Peyer's patch (tissue), 4 donors: ENCODE measurements around the gene NIN. TPM values are rescaled to one million over a fixed set of nuclear protein-coding genes. Genes with fewer than 3 reads are reported as not detected.

Experiments
- DNase-seq, 3 donors: peaks; one replicate each; pipeline ENCODE4 v3.0.0-alpha.2; 2017 to 2019
- H3K27ac ChIP-seq, 4 donors: fragments of 200-600 bp; sonication (generic); one replicate each; pipeline ENCODE4 v1.5.1; 2016 to 2019
- H3K27me3 ChIP-seq, 2 donors: fragments of 200-600 bp; sonication (generic); one replicate each; pipeline ENCODE4 v1.5.1; 2019
- H3K36me3 ChIP-seq, 3 donors: fragments of 200-600 bp; sonication (generic); one replicate each; pipeline ENCODE4 v1.5.1; 2016 to 2019
- H3K4me1 ChIP-seq, 4 donors: fragments of 200-600 bp; sonication (generic); one replicate each; pipeline ENCODE4 v1.5.1; 2016 to 2019
- H3K4me3 ChIP-seq, 4 donors: fragments of 200-600 bp; sonication (generic); 1 replicate in 3 of 4; 2 replicates in 1 of 4; pipeline ENCODE4 v1.5.1; 2016 to 2019; ENCODE audit warnings: mild to moderate bottlenecking in 1 of 4
- H3K9me3 ChIP-seq, 4 donors: fragments of 200-600 bp; sonication (generic); one replicate each; pipeline ENCODE4 v1.5.1; 2016 to 2019; ENCODE audit warnings: mild to moderate bottlenecking in 1 of 4
- POLR2A ChIP-seq, 2 donors: fragments of 450-650 bp; IDR thresholded peaks; one replicate each; pipeline ENCODE4 v1.5.1; 2017; ENCODE audit warnings: antibody characterized with exemption in 2 of 2, mild to moderate bottlenecking in 2 of 2, moderate library complexity in 2 of 2
- total RNA-seq, 4 donors: library from RNA; depleted of rRNA; stranded (reverse); fragments of >200 nt; gene quantifications; one replicate each; pipeline ENCODE4 v1.1.0, GENCODE V29; 2016
- TF ChIP-seq, protein P1 (sequence below), 6 experiments: fragments of 450-650 bp in 4 of 6; fragments of 200-600 bp in 2 of 6; sonication (generic) in 1 of 6; IDR thresholded peaks; one replicate each; pipeline ENCODE4 v1.5.1; 2017 to 2019; ENCODE audit warnings: antibody characterized with exemption in 6 of 6, mild to moderate bottlenecking in 3 of 6, moderate library complexity in 1 of 6

The NIN gene
- total RNA-seq, 4 donors from 2014 or later = 13.8 to 151 (median 21.5) TPM

DNA sequence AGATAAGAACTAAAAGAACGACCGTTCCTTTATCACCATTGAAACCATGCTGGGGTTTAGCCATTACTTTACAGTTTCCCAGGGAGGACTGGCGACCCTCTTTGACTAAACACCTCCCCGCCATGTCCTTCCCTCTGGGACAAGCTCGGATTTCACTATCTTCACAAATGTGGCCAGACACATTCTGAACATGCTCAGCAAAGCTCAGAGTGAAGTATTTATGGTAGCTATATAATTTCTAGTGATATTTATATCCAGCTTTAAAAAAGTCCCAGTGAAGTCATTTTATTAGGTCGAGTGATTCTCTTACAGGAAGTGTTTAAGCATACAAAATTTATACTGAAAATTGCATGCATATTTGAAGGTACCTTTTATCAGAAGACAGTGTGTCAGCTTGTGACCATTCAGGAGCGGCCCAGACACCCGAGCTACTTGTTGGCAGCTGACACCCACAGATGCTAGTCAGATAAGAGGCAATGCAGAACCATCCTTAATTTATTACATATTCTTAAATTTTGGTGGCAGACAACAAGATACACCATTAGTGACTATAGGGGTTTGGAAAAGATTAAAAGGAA is 36.8 kb downstream of the NIN start:
- Histone ChIP-seq H3K4me1 (peaks cover 0 to 4% (median 0%) of the 10 kb centered on the region in 4 donors), H3K9me3 (no peaks in the 10 kb centered on the region), H3K27me3 (no peaks in the 10 kb centered on the region), H3K4me3 (no peak overlapping the region), H3K27ac (no peak overlapping the region), H3K36me3 (peaks cover 0 to 9% (median 0%) of the 10 kb centered on the region in 3 donors)
- TF ChIP-seq, protein P1, sequence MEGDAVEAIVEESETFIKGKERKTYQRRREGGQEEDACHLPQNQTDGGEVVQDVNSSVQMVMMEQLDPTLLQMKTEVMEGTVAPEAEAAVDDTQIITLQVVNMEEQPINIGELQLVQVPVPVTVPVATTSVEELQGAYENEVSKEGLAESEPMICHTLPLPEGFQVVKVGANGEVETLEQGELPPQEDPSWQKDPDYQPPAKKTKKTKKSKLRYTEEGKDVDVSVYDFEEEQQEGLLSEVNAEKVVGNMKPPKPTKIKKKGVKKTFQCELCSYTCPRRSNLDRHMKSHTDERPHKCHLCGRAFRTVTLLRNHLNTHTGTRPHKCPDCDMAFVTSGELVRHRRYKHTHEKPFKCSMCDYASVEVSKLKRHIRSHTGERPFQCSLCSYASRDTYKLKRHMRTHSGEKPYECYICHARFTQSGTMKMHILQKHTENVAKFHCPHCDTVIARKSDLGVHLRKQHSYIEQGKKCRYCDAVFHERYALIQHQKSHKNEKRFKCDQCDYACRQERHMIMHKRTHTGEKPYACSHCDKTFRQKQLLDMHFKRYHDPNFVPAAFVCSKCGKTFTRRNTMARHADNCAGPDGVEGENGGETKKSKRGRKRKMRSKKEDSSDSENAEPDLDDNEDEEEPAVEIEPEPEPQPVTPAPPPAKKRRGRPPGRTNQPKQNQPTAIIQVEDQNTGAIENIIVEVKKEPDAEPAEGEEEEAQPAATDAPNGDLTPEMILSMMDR (IDR thresholded peaks at IDR 0.05) = no peak
- TF ChIP-seq POLR2A (IDR thresholded peaks at IDR 0.05) = no peak
- no peak for DNase-seq

DNA sequence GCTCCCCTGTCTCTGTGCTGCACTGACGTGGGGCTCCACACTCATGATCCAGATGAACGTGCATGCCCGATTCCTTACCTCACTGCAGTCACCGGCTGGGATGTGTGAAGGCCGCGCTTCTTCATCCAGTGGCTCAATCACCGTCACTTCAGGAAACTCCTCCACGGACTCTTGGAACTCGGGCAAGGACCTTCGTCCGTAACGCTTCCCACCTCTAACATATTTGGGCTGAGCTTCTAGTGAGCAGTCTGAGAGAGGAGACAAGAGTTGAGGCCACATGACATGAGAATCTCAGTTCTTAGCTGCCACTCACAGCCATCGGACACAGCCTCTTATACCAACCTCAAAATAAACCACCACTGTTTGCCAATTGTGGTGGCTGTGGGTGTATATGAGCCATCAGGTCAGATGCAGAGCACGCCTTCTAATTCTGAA is 38.3 kb downstream of the NIN start:
- TF ChIP-seq POLR2A (IDR thresholded peaks at IDR 0.05) = no peak
- TF ChIP-seq, protein P1 (IDR thresholded peaks at IDR 0.05) = no peak
- Histone ChIP-seq H3K27ac (peak overlapping the region in 1 of 4 donors; percentile 61), H3K4me3 (no peak overlapping the region), H3K36me3 (peaks cover 0 to 13% (median 0%) of the 10 kb centered on the region in 3 donors), H3K27me3 (no peaks in the 10 kb centered on the region), H3K4me1 (peaks cover 0 to 4% (median 0%) of the 10 kb centered on the region in 4 donors), H3K9me3 (no peaks in the 10 kb centered on the region)
- DNase-seq = no peak

DNA sequence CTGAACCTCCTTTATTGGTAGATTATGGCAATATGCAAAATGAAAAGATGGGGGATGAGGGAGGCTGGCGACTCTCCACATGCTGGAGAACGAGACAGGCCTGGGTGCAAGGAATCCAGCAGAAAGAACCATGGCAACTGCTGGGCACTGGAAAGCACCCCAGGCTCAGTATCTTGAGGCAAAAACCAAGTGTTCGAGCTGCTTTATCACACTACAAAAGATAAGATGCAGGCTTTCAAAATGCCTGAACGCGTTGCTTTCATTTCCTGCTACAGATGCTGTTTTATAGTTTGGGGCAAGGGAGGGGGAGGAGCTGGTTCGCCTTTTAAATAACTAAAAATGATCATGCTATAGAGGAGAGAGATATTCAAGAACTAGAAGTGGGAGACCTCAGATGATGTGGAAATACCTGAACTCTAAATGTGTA is 38.9 kb downstream of the NIN start:
- peaks cover 0 to 13% (median 0%) of the 10 kb centered on the region in 3 donors for H3K36me3 ChIP-seq
- peak in 1 of 3 donors; percentile 42 for DNase-seq
- H3K27ac ChIP-seq = peak overlapping the region in 2 of 4 donors; percentile 5 to 61
- H3K9me3 ChIP-seq = no peaks in the 10 kb centered on the region
- H3K4me1 ChIP-seq = peaks cover 0 to 4% (median 0%) of the 10 kb centered on the region in 4 donors
- no peaks in the 10 kb centered on the region for H3K27me3 ChIP-seq
- TF ChIP-seq POLR2A (IDR thresholded peaks at IDR 0.05) = no peak
- TF ChIP-seq, protein P1 (IDR thresholded peaks at IDR 0.05) = no peak
- H3K4me3 ChIP-seq = no peak overlapping the region

DNA sequence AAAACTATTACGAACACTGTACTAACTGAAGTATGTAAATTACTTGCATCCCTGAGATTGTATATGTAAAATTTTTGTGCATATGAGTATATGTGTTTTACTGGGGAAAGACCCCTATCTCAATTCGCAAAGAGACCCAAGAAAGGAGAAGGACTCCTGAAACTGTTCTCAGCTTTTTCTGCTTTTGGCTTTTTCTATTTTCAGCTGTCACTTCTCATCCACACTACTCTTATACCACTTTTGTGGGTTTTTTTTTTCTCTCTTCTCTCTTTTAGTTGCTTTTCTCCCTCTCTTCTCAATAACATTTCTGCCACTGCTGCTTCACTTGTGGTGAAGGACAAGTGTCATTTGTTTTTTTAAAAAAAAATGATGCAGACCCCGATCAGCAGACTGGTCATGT is 39.8 kb downstream of the NIN start:
- peaks cover 0 to 4% (median 0%) of the 10 kb centered on the region in 4 donors for H3K4me1 ChIP-seq
- H3K9me3 ChIP-seq = no peaks in the 10 kb centered on the region
- DNase-seq = no peak
- H3K27me3 ChIP-seq = no peaks in the 10 kb centered on the region
- H3K36me3 ChIP-seq = peaks cover 0 to 13% (median 0%) of the 10 kb centered on the region in 3 donors
- H3K4me3 ChIP-seq = no peak overlapping the region
- TF ChIP-seq POLR2A (IDR thresholded peaks at IDR 0.05) = no peak
- TF ChIP-seq, protein P1 (IDR thresholded peaks at IDR 0.05) = no peak
- H3K27ac ChIP-seq = peak overlapping the region in 1 of 4 donors; percentile 61

DNA sequence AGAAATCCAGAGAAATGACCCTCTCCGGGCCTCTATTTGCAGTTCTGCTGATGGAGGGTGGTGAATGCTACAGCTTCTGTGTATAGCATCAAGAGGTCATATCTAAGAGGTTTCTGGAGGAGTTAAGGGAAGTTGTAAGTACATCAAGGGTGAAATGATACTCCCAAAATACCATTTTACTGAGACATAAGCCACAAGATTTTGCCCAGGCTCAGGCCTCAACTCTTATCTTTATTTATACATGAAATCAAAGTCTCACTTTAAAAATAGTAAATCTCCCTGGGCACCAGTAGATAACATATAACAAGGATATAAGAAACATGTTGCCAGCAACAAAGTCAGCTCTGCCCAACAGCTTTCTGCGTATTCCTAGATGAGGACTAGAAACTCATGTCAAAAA is 40.4 kb downstream of the NIN start:
- TF ChIP-seq, protein P1 (IDR thresholded peaks at IDR 0.05) = no peak
- TF ChIP-seq POLR2A (IDR thresholded peaks at IDR 0.05) = no peak

More for the DNA sequence above, 40.4 kb downstream of the NIN start:
- peak overlapping the region in 1 of 4 donors; percentile 62 for H3K27ac ChIP-seq
- peaks cover 0 to 8% (median 0%) of the 10 kb centered on the region in 4 donors for H3K4me1 ChIP-seq
- H3K36me3 ChIP-seq = peaks cover 0 to 13% (median 0%) of the 10 kb centered on the region in 3 donors
- DNase-seq = no peak
- no peaks in the 10 kb centered on the region for H3K27me3 ChIP-seq
- H3K9me3 ChIP-seq = no peaks in the 10 kb centered on the region
- no peak overlapping the region for H3K4me3 ChIP-seq
